ENCODE data around the gene MYO5A.

MYO5A gene

GRCh38 chr15:52352086-52352485 is 176.6 kb downstream of the MYO5A start:
- TF ChIP-seq CTCF (IDR thresholded peaks at IDR 0.05; ENCODE audit: insufficient read depth, missing control alignments), result no peak
- FAIRE-seq, result no peak
- no peak for DNase-seq (ENCODE audit: insufficient read length, low spot score)

GRCh38 chr15:52351206-52351908 is 177.3 kb downstream of the MYO5A start:
- FAIRE-seq (no peak), DNase-seq (ENCODE audit: insufficient read length, low spot score) (no peak)
- no peak for TF ChIP-seq CTCF (IDR thresholded peaks at IDR 0.05; ENCODE audit: insufficient read depth, missing control alignments)

DNA sequence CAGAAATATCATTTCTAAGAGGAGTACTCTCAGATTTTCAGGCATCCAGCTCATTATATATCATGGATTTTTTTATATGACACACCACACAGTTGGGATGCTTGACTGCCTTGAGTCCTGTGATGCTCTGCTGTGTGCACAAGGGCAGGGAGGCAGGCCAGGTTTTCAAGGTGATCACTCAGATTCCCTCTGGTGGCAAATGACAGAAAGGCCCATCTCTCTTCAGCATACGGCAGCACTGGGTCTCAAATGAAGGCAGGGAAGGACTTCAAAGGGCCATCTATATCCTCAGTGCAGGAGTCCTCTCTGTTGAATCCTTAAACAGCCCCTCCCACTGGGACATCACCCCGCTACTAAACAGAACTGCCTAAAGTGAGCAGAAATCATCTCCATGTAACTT is 178.3 kb downstream of the MYO5A start:
- no peak for TF ChIP-seq CTCF (IDR thresholded peaks at IDR 0.05; ENCODE audit: insufficient read depth, missing control alignments)
- FAIRE-seq (no peak), DNase-seq (ENCODE audit: insufficient read length, low spot score) (no peak)

GRCh38 chr15:52349052-52349700 is 179.5 kb downstream of the MYO5A start:
- no peak for FAIRE-seq
- no peak for TF ChIP-seq CTCF (IDR thresholded peaks at IDR 0.05; ENCODE audit: insufficient read depth, missing control alignments)
- no peak for DNase-seq (ENCODE audit: insufficient read length, low spot score)

GRCh38 chr15:52348056-52348745 is 180.5 kb downstream of the MYO5A start:
- FAIRE-seq, result no peak
- no peak for TF ChIP-seq CTCF (IDR thresholded peaks at IDR 0.05; ENCODE audit: insufficient read depth, missing control alignments)
- DNase-seq (ENCODE audit: insufficient read length, low spot score), result no peak

- no peak for TF ChIP-seq CTCF (IDR thresholded peaks at IDR 0.05; ENCODE audit: insufficient read depth, missing control alignments)
- FAIRE-seq (no peak), DNase-seq (ENCODE audit: insufficient read length, low spot score) (no peak)
Measured at GRCh38 chr15:52344592-52344991, 184.1 kb downstream of the MYO5A start.

DNA sequence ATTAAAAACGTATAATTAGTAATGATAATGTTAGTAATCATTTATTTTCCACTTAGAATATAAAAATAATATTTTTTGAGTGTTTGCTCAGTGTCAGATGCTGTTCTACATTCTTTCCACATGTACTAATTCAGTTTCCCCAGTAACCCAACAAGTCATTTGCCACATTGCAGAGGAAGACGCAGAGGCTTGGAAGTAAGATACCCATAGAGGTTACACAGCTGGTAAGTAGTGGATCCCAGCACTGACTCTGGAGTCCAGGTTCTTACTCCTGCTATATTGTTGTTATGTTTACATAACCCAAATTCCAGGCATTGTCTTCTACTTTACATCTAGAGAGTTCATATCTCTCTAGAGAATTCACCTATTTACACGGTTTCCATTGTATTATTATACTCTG is 184.8 kb downstream of the MYO5A start:
- FAIRE-seq (no peak), DNase-seq (ENCODE audit: insufficient read length, low spot score) (no peak)
- TF ChIP-seq CTCF (IDR thresholded peaks at IDR 0.05; ENCODE audit: insufficient read depth, missing control alignments), result no peak
